ENCODE measurements around the gene AFF3. TPM values are rescaled to one million over a fixed set of nuclear protein-coding genes. Genes with fewer than 3 reads are reported as not detected.

The AFF3 gene
- total and polyA plus RNA-seq, 2 of the 8 experiments (the other 6 are each of a cell fraction or from before 2014, with no cell fraction given) = 0.27 to 3.0 TPM

GRCh38 chr2:99663641-99664040 lies 478.7 kb downstream of the AFF3 start:
- ChIA-PET POLR2A (ENCODE audit: partially characterized antibody) (no interaction called here), CTCF (ENCODE audit: partially characterized antibody) (interaction anchor here (2.1 kb wide), 1 partner anchor 10 kb away, joined by 5 read pairs; no protein-coding TSS in a partner anchor)
- H3K27me3 ChIP-seq (replicated peaks in 1 of 4; ENCODE audit: control insufficient read depth in 3 of 4, extremely low read depth in 1 of 4, insufficient read depth in 3 of 4, low read length in 3 of 4) = no peaks in the 10 kb centered on the region; a peak in 1 of 7 replicates
- no peak overlapping the region for H2BK5ac ChIP-seq (ENCODE audit: low read depth, low read length)
- H4K8ac ChIP-seq (ENCODE audit: extremely low read depth, insufficient read depth, low read length) = no peak overlapping the region
- H3K79me2 ChIP-seq (ENCODE audit: control insufficient read depth in 1 of 2, insufficient read depth in 2 of 2, low read length in 2 of 2) = no peaks in the 10 kb centered on the region
- H4K5ac ChIP-seq (ENCODE audit: insufficient read length, low read depth, low read length) = no peak overlapping the region
- no peak overlapping the region for H4K91ac ChIP-seq (replicated peaks; ENCODE audit: insufficient read length, low read length)
- no peak overlapping the region for H2BK120ac ChIP-seq (replicated peaks; ENCODE audit: low read depth, low read length)
- no peak overlapping the region for H3K27ac ChIP-seq (ENCODE audit: low read depth, low read length)
- H3K23me2 ChIP-seq (ENCODE audit: low read depth, low read length) = no peaks in the 10 kb centered on the region
- no peak overlapping the region for H2BK20ac ChIP-seq (ENCODE audit: low read length)
- no peak for FAIRE-seq
- 85% methylated on average over 2 of the region's 2 CpGs; no CpG with 5 or more reads in 1 of the 2 experiments for WGBS, 2 experiments (ENCODE audit: extremely low coverage in 1 of 2, insufficient coverage in 1 of 2, insufficient read length in 1 of 2, insufficient replicate concordance in 2 of 2, low coverage in 1 of 2, low lambda C conversion rate in 2 of 2, missing lambda C conversion rate in 1 of 2)
- H2BK12ac ChIP-seq (ENCODE audit: low read depth, low read length) = no peak overlapping the region
- H3K23ac ChIP-seq (ENCODE audit: insufficient read length) = no peak overlapping the region
- H3K9me3 ChIP-seq (ENCODE audit: insufficient read depth in 2 of 2, low read depth in 1 of 2, low read length in 1 of 2) = no peaks in the 10 kb centered on the region
- H3K4me1 ChIP-seq (replicated peaks in 1 of 4; ENCODE audit: control insufficient read depth in 3 of 4, insufficient read depth in 4 of 4, low read length in 3 of 4) = peaks cover 0 to 4% (median 2%) of the 10 kb centered on the region in 4 experiments; a peak in 2 of 7 replicates
- no peak for TF ChIP-seq YY1 (IDR thresholded peaks at IDR 0.05; ENCODE audit: low read depth, low read length)
- no peak for TF ChIP-seq RNF2 (IDR thresholded peaks at IDR 0.05; ENCODE audit: borderline replicate concordance, low read depth, low read length, missing control alignments, poor library complexity, severe bottlenecking)
- no peak overlapping the region for H3K56ac ChIP-seq (replicated peaks; ENCODE audit: insufficient read length, low read depth, low read length)
- H3K4me2 ChIP-seq (ENCODE audit: insufficient read depth in 1 of 2, low read depth in 2 of 2, low read length in 2 of 2) = no peak overlapping the region
- no peak overlapping the region for H3K14ac ChIP-seq (ENCODE audit: insufficient read length)
- no peak overlapping the region for H3K9ac ChIP-seq (replicated peaks in 1 of 4; ENCODE audit: extremely low read depth in 1 of 4, low read depth in 3 of 4, low read length in 3 of 4)
- no peaks in the 10 kb centered on the region for H3K36me3 ChIP-seq (ENCODE audit: control insufficient read depth in 2 of 4, insufficient read depth in 4 of 4, low read length in 3 of 4)
- no peak overlapping the region for H2AK5ac ChIP-seq (ENCODE audit: low read depth, low read length)
- H3K4ac ChIP-seq (replicated peaks; ENCODE audit: insufficient read length, low read depth, low read length) = no peak overlapping the region
- no peak overlapping the region for H3K4me3 ChIP-seq (ENCODE audit: extremely low read depth in 1 of 4, insufficient read depth in 2 of 4, low read depth in 3 of 4, low read length in 4 of 4)
- no peak for DNase-seq (ENCODE audit: low read depth in 1 of 2, low spot score in 2 of 2)
- no peak overlapping the region for H2BK15ac ChIP-seq (ENCODE audit: low read length)
- no peaks in the 10 kb centered on the region for H4K20me1 ChIP-seq (replicated peaks in 1 of 2; ENCODE audit: control insufficient read depth in 1 of 2, insufficient read depth in 2 of 2, low read length in 2 of 2)
- H2AFZ ChIP-seq (ENCODE audit: low read length) = no peak overlapping the region
- no peak overlapping the region for H3K18ac ChIP-seq (ENCODE audit: extremely low read depth, low read length)
- no peaks in the 10 kb centered on the region; the same call in 1 of the 2 replicates for H3K79me1 ChIP-seq (ENCODE audit: low read depth, low read length)
